Measurements from ENCODE around the gene SRGAP3. TPM values are rescaled to one million over a fixed set of nuclear protein-coding genes. Genes with fewer than 3 reads are reported as not detected.

SRGAP3 gene
- total RNA-seq, 1 donor from 2014 or later: 0.99 TPM

- Mint-ChIP-seq H3K27ac (ENCODE audit: unreplicated experiment) (no peak overlapping the region), H3K27me3 (ENCODE audit: low read depth) (peaks cover 20% of the 10 kb centered on the region), H3K4me1 (ENCODE audit: low read depth) (no peaks in the 10 kb centered on the region), H3K4me3 (ENCODE audit: unreplicated experiment) (no peak overlapping the region), H3K36me3 (ENCODE audit: low read depth) (no peaks in the 10 kb centered on the region), H3K9me3 (ENCODE audit: low read depth) (no peaks in the 10 kb centered on the region)
- DNase-seq (ENCODE audit: low spot score): no peak
- TF ChIP-seq, protein P1, sequence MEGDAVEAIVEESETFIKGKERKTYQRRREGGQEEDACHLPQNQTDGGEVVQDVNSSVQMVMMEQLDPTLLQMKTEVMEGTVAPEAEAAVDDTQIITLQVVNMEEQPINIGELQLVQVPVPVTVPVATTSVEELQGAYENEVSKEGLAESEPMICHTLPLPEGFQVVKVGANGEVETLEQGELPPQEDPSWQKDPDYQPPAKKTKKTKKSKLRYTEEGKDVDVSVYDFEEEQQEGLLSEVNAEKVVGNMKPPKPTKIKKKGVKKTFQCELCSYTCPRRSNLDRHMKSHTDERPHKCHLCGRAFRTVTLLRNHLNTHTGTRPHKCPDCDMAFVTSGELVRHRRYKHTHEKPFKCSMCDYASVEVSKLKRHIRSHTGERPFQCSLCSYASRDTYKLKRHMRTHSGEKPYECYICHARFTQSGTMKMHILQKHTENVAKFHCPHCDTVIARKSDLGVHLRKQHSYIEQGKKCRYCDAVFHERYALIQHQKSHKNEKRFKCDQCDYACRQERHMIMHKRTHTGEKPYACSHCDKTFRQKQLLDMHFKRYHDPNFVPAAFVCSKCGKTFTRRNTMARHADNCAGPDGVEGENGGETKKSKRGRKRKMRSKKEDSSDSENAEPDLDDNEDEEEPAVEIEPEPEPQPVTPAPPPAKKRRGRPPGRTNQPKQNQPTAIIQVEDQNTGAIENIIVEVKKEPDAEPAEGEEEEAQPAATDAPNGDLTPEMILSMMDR (IDR thresholded peaks at IDR 0.05): no peak
Measured at GRCh38 chr3:9205345-9206143, 43.9 kb downstream of the SRGAP3 start.

DNA sequence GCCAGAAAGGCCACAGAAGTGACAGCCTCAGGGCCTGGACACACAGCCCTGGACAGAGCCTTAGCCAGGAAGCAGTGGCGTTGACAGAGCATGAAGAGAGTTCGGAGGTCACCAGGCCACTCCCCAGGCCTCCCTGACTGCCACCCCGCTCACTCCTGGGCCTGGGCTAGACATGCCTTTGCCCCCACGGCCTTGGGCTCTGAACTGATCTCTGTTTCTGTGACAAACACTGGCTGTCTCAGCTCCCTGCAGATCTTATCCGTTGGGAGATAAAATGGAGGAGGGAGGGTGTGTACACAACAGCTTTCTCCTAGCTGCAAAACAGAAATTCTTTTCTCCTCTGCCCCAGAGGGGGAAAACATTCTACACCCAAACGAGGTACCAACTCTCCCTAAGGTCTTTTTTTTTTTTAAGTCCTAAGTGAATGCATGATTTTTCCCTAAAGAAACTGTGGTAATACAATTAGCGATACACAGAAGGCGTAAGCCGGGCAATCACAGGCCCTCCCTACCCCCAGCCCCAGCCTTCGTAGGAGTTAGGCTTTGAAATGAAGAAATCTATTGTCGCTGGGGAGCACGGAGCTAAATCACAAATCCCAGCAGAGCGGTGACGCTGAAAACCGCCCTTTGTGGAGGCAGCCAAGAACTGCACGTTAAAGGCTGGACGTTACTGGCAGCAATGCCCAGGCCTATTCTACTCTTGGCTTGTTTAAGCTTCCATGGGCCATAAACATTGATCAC, 45.0 kb downstream of the SRGAP3 start:
- H3K4me3 Mint-ChIP-seq (ENCODE audit: unreplicated experiment): no peak overlapping the region
- H3K27ac Mint-ChIP-seq (ENCODE audit: unreplicated experiment): no peak overlapping the region

GRCh38 chr3:9203317-9203716, 46.1 kb downstream of the SRGAP3 start:
- Mint-ChIP-seq H3K27ac (ENCODE audit: unreplicated experiment) (no peak overlapping the region), H3K9me3 (ENCODE audit: low read depth) (no peaks in the 10 kb centered on the region), H3K4me1 (ENCODE audit: low read depth) (no peaks in the 10 kb centered on the region), H3K36me3 (ENCODE audit: low read depth) (no peaks in the 10 kb centered on the region), H3K27me3 (ENCODE audit: low read depth) (peaks cover 26% of the 10 kb centered on the region), H3K4me3 (ENCODE audit: unreplicated experiment) (no peak overlapping the region)
- no peak for DNase-seq (ENCODE audit: low spot score)
- TF ChIP-seq, protein P1 (IDR thresholded peaks at IDR 0.05): no peak

More for the DNA sequence above, 45.0 kb downstream of the SRGAP3 start:
- DNase-seq (ENCODE audit: low spot score): no peak
- Mint-ChIP-seq H3K9me3 (ENCODE audit: low read depth) (no peaks in the 10 kb centered on the region), H3K36me3 (ENCODE audit: low read depth) (no peaks in the 10 kb centered on the region), H3K4me1 (ENCODE audit: low read depth) (no peaks in the 10 kb centered on the region), H3K27me3 (ENCODE audit: low read depth) (peaks cover 22% of the 10 kb centered on the region)
- TF ChIP-seq, protein P1 (IDR thresholded peaks at IDR 0.05): no peak

GRCh38 chr3:9202546-9202945, 46.9 kb downstream of the SRGAP3 start:
- no peaks in the 10 kb centered on the region for H3K4me1 Mint-ChIP-seq (ENCODE audit: low read depth)
- H3K36me3 Mint-ChIP-seq (ENCODE audit: low read depth): no peaks in the 10 kb centered on the region
- no peak for DNase-seq (ENCODE audit: low spot score)
- no peak overlapping the region for H3K4me3 Mint-ChIP-seq (ENCODE audit: unreplicated experiment)
- H3K9me3 Mint-ChIP-seq (ENCODE audit: low read depth): no peaks in the 10 kb centered on the region
- TF ChIP-seq, protein P1 (IDR thresholded peaks at IDR 0.05): no peak
- H3K27me3 Mint-ChIP-seq (ENCODE audit: low read depth): peaks cover 26% of the 10 kb centered on the region
- no peak overlapping the region for H3K27ac Mint-ChIP-seq (ENCODE audit: unreplicated experiment)

DNA sequence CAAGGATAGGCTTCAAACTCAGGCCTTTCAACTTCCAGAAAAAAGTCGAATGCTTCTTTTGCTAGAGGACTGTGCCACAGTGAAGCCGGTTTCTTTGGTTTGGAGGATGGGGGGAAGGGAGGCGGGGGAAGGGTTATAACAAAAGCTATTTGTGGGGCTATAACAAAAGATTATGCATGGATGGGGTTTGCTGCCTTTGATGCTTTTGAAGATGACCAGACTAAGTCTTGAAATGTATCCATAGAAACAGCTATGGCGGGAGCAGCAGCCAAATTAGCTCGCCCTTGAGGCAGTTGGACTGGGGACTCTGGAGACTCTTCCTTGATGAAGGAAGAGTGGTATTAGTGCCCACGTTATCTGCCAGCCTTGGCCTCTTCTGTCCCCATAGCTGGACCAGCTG, 47.5 kb downstream of the SRGAP3 start:
- Mint-ChIP-seq H3K36me3 (ENCODE audit: low read depth) (no peaks in the 10 kb centered on the region), H3K27ac (ENCODE audit: unreplicated experiment) (no peak overlapping the region), H3K4me1 (ENCODE audit: low read depth) (no peaks in the 10 kb centered on the region)

More for the DNA sequence above, 47.5 kb downstream of the SRGAP3 start:
- Mint-ChIP-seq H3K27me3 (ENCODE audit: low read depth) (peaks cover 30% of the 10 kb centered on the region), H3K9me3 (ENCODE audit: low read depth) (no peaks in the 10 kb centered on the region), H3K4me3 (ENCODE audit: unreplicated experiment) (no peak overlapping the region)
- TF ChIP-seq, protein P1 (IDR thresholded peaks at IDR 0.05): no peak
- DNase-seq (ENCODE audit: low spot score): no peak
